Mesendoderm (in vitro differentiated cells): ENCODE measurements around the gene ARHGAP27.

Source experiments
- DNase-seq: peaks from one replicate; pipeline ENCODE4 v3.0.0; 2013
- H2AK5ac ChIP-seq: 2 replicates; pipeline ENCODE4 v1.6.1; 2013; ENCODE audit warnings: low read length, inconsistent platforms
- H2BK120ac ChIP-seq: 2 replicates; pipeline ENCODE4 v1.6.1; 2013; ENCODE audit warnings: low read depth, mild to moderate bottlenecking, low read length, moderate library complexity, mixed read lengths
- H2BK15ac ChIP-seq: replicated peaks from 2 replicates; pipeline ENCODE4 v1.6.1; 2013; ENCODE audit warnings: low read depth, mild to moderate bottlenecking, moderate library complexity
- H2BK5ac ChIP-seq: 2 replicates; pipeline ENCODE4 v1.6.1; 2013; ENCODE audit warnings: low read length, inconsistent platforms
- H3K18ac ChIP-seq: 2 replicates; pipeline ENCODE4 v1.6.1; 2013; ENCODE audit warnings: mild to moderate bottlenecking, low read length, mixed read lengths
- H3K23ac ChIP-seq: one replicate; pipeline ENCODE4 v1.6.1; 2013; ENCODE audit warnings: low read length
- H3K27ac ChIP-seq: 2 replicates; pipeline ENCODE4 v1.5.1; 2013; ENCODE audit warnings: low read depth, mild to moderate bottlenecking, inconsistent platforms, low read length, moderate library complexity
- H3K27me3 ChIP-seq: 2 replicates; pipeline ENCODE4 v1.6.1; 2013; ENCODE audit warnings: low read length, control low read depth, mild to moderate bottlenecking, inconsistent platforms; ENCODE audit not compliant: insufficient read depth, poor library complexity
- H3K36me3 ChIP-seq: 2 replicates; pipeline ENCODE4 v1.6.1; 2013; ENCODE audit warnings: low read length, inconsistent platforms; ENCODE audit not compliant: control insufficient read depth, insufficient read depth
- H3K4ac ChIP-seq: one replicate; pipeline ENCODE4 v1.6.1; 2013; ENCODE audit warnings: low read depth, mild to moderate bottlenecking, low read length, moderate library complexity
- H3K4me1 ChIP-seq: 2 replicates; pipeline ENCODE4 v1.6.1; 2013; ENCODE audit warnings: low read depth, low read length, inconsistent platforms; ENCODE audit not compliant: control insufficient read depth
- H3K4me2 ChIP-seq: 2 replicates; pipeline ENCODE4 v1.6.1; 2013; ENCODE audit warnings: low read length
- H3K4me3 ChIP-seq: 2 replicates; pipeline ENCODE4 v1.5.1; 2013; ENCODE audit warnings: mild to moderate bottlenecking, low read length
- H3K56ac ChIP-seq: one replicate; pipeline ENCODE4 v1.6.1; 2013; ENCODE audit warnings: low read length
- H3K79me1 ChIP-seq: 2 replicates; pipeline ENCODE4 v1.6.1; 2013; ENCODE audit warnings: low read length, inconsistent platforms
- H3K79me2 ChIP-seq: 2 replicates; pipeline ENCODE4 v1.6.1; 2013; ENCODE audit warnings: mild to moderate bottlenecking, low read length; ENCODE audit not compliant: control insufficient read depth, insufficient read depth
- H3K9ac ChIP-seq: 2 replicates; pipeline ENCODE4 v1.6.1; 2013; ENCODE audit warnings: low read length, inconsistent platforms
- H4K5ac ChIP-seq: one replicate; pipeline ENCODE4 v1.6.1; 2013; ENCODE audit warnings: low read length
- H4K8ac ChIP-seq: one replicate; pipeline ENCODE4 v1.6.1; 2013; ENCODE audit warnings: low read depth, mild to moderate bottlenecking, control low read depth, low read length, moderate library complexity
- WGBS: extraction: QIAGEN DNeasy Blood & Tissue Kit; methylation state at CpG from one replicate; pipeline ENCODE4 v1.1.7; 2013; ENCODE audit warnings: low lambda C conversion rate, missing lambda C conversion rate; ENCODE audit not compliant: insufficient coverage; ENCODE audit errors: extremely low coverage; 5-methylcytosine and 5-hydroxymethylcytosine counted together

ARHGAP27 gene

GRCh38 chr17:45403906-45404490 is 28.7 kb downstream of the ARHGAP27 start:
- Histone ChIP-seq H3K56ac (no peak overlapping the region), H4K5ac (no peak overlapping the region), H3K27me3 (no peaks in the 10 kb centered on the region), H2AK5ac (no peak overlapping the region), H2BK15ac (no peak overlapping the region), H3K4me2 (no peak overlapping the region), H3K79me1 (no peaks in the 10 kb centered on the region), H3K4ac (no peak overlapping the region), H4K8ac (no peak overlapping the region), H2BK120ac (no peak overlapping the region), H3K23ac (no peak overlapping the region), H3K18ac (no peak overlapping the region), H3K36me3 (no peaks in the 10 kb centered on the region), H3K27ac (no peak overlapping the region), H3K4me1 (no peaks in the 10 kb centered on the region), H3K79me2 (no peaks in the 10 kb centered on the region), H3K9ac (no peak overlapping the region), H3K4me3 (no peak overlapping the region), H2BK5ac (no peak overlapping the region)
- DNase-seq, result no peak
- WGBS, result no CpG with 5 or more reads among the region's 10 CpGs

- Histone ChIP-seq H2AK5ac (no peak overlapping the region), H3K27me3 (no peaks in the 10 kb centered on the region), H3K4me2 (no peak overlapping the region), H3K4me3 (no peak overlapping the region), H4K5ac (no peak overlapping the region), H3K23ac (no peak overlapping the region), H2BK5ac (no peak overlapping the region), H2BK15ac (no peak overlapping the region), H3K56ac (no peak overlapping the region), H3K18ac (no peak overlapping the region), H3K4ac (no peak overlapping the region), H3K27ac (no peak overlapping the region), H3K36me3 (no peaks in the 10 kb centered on the region), H2BK120ac (no peak overlapping the region), H3K79me1 (no peaks in the 10 kb centered on the region), H3K79me2 (no peaks in the 10 kb centered on the region), H3K4me1 (no peaks in the 10 kb centered on the region), H4K8ac (no peak overlapping the region), H3K9ac (no peak overlapping the region)
- no peak for DNase-seq
- no CpG with 5 or more reads among the region's 1 CpG for WGBS
Observed at GRCh38 chr17:45402916-45403315, 29.8 kb downstream of the ARHGAP27 start.

- Histone ChIP-seq H3K4ac (no peak overlapping the region), H3K4me2 (no peak overlapping the region), H4K8ac (no peak overlapping the region), H2BK15ac (no peak overlapping the region), H3K79me1 (no peaks in the 10 kb centered on the region), H3K79me2 (no peaks in the 10 kb centered on the region), H3K4me3 (no peak overlapping the region), H3K23ac (no peak overlapping the region), H4K5ac (no peak overlapping the region), H3K36me3 (peaks cover 1% of the 10 kb centered on the region), H2AK5ac (no peak overlapping the region), H3K27ac (no peak overlapping the region), H2BK120ac (no peak overlapping the region), H3K9ac (no peak overlapping the region), H2BK5ac (no peak overlapping the region), H3K18ac (no peak overlapping the region), H3K27me3 (no peaks in the 10 kb centered on the region), H3K4me1 (peaks cover 3% of the 10 kb centered on the region), H3K56ac (no peak overlapping the region)
- WGBS, result no CpG with 5 or more reads among the region's 5 CpGs
- peak; percentile 45 for DNase-seq
Observed at GRCh38 chr17:45398800-45399199, 33.9 kb downstream of the ARHGAP27 start.

- WGBS, result no CpG with 5 or more reads among the region's 5 CpGs
Observed at GRCh38 chr17:45397796-45398195, 34.9 kb downstream of the ARHGAP27 start.

GRCh38 chr17:45396496-45397205 is 36.0 kb downstream of the ARHGAP27 start:
- H3K4me1 ChIP-seq, result peaks cover 3% of the 10 kb centered on the region
- WGBS, result no CpG with 5 or more reads among the region's 50 CpGs
- H4K8ac ChIP-seq, result no peak overlapping the region
- DNase-seq, result no peak
- no peak overlapping the region for H2AK5ac ChIP-seq
- peak overlapping the region; percentile 25 for H3K56ac ChIP-seq
- no peak overlapping the region for H2BK120ac ChIP-seq
- H3K4me2 ChIP-seq, result no peak overlapping the region
- no peak overlapping the region for H3K4me3 ChIP-seq
- no peak overlapping the region for H3K18ac ChIP-seq
- H4K5ac ChIP-seq, result no peak overlapping the region
- no peaks in the 10 kb centered on the region for H3K79me2 ChIP-seq
- no peak overlapping the region for H3K27ac ChIP-seq
- H3K23ac ChIP-seq, result no peak overlapping the region
- no peaks in the 10 kb centered on the region for H3K27me3 ChIP-seq
- no peak overlapping the region for H2BK15ac ChIP-seq
- H3K36me3 ChIP-seq, result peaks cover 1% of the 10 kb centered on the region
- no peak overlapping the region for H3K4ac ChIP-seq
- no peak overlapping the region for H2BK5ac ChIP-seq
- H3K79me1 ChIP-seq, result no peaks in the 10 kb centered on the region
- H3K9ac ChIP-seq, result no peak overlapping the region

More at GRCh38 chr17:45397796-45398195, 34.9 kb downstream of the ARHGAP27 start:
- Histone ChIP-seq H3K79me2 (no peaks in the 10 kb centered on the region), H3K79me1 (no peaks in the 10 kb centered on the region), H3K56ac (no peak overlapping the region), H2BK5ac (no peak overlapping the region), H3K27ac (no peak overlapping the region), H3K18ac (no peak overlapping the region), H4K5ac (no peak overlapping the region), H4K8ac (no peak overlapping the region), H3K36me3 (peaks cover 1% of the 10 kb centered on the region), H2AK5ac (no peak overlapping the region), H3K23ac (no peak overlapping the region), H3K27me3 (no peaks in the 10 kb centered on the region), H2BK120ac (no peak overlapping the region), H3K4me2 (no peak overlapping the region), H2BK15ac (no peak overlapping the region), H3K4me3 (no peak overlapping the region), H3K4me1 (peaks cover 3% of the 10 kb centered on the region), H3K9ac (no peak overlapping the region), H3K4ac (no peak overlapping the region)
- no peak for DNase-seq
